Astrocyte (in vitro differentiated cells and primary cell): Measurements from ENCODE around the gene DPYSL3. TPM values are rescaled to one million over a fixed set of nuclear protein-coding genes. Genes with fewer than 3 reads are reported as not detected.

Source experiments
- DNase-seq: peaks from one replicate; pipeline ENCODE4 v3.0.0-alpha.2; 2010; ENCODE audit warnings: low read depth
- FAIRE-seq: peaks from 2 replicates; lab custom pipeline; 2011; peaks lifted over from hg19 to GRCh38; lab: Jason Lieb, UNC
- H2AFZ ChIP-seq: 2 replicates; pipeline ENCODE4 v1.6.0; 2012; ENCODE audit warnings: low read depth, low read length, inconsistent platforms
- H3K27ac ChIP-seq: 2 replicates; pipeline ENCODE4 v1.5.1; 2011; ENCODE audit warnings: low read depth, low read length, inconsistent platforms
- H3K27me3 ChIP-seq: 2 replicates; pipeline ENCODE4 v1.6.0; 2011; ENCODE audit warnings: low read length, inconsistent platforms; ENCODE audit not compliant: insufficient read depth
- H3K36me3 ChIP-seq: 2 replicates; pipeline ENCODE4 v1.5.1; 2011; ENCODE audit warnings: low read length, inconsistent platforms; ENCODE audit not compliant: insufficient read depth
- H3K4me1 ChIP-seq: 2 replicates; pipeline ENCODE4 v1.5.1; 2011; ENCODE audit warnings: low read length, inconsistent platforms; ENCODE audit not compliant: insufficient read depth
- H3K4me2 ChIP-seq: 2 replicates; pipeline ENCODE4 v1.6.0; 2012; ENCODE audit warnings: low read length, inconsistent platforms
- H3K4me3 ChIP-seq: 2 replicates; pipeline ENCODE4 v1.5.1; 2011; ENCODE audit warnings: low read depth, mild to moderate bottlenecking, low read length, inconsistent platforms; ENCODE audit not compliant: insufficient read depth
- H3K79me2 ChIP-seq: 2 replicates; pipeline ENCODE4 v1.6.0; 2012; ENCODE audit warnings: mild to moderate bottlenecking, low read length, inconsistent platforms; ENCODE audit not compliant: insufficient read depth
- H3K9ac ChIP-seq: 2 replicates; pipeline ENCODE4 v1.6.0; 2012; ENCODE audit warnings: mild to moderate bottlenecking, low read length, inconsistent platforms
- H3K9me3 ChIP-seq: 2 replicates; pipeline ENCODE4 v1.5.1; 2012; ENCODE audit warnings: low read depth, mild to moderate bottlenecking, low read length, inconsistent platforms; ENCODE audit not compliant: insufficient read depth
- H4K20me1 ChIP-seq: 2 replicates; pipeline ENCODE4 v1.6.0; 2012; ENCODE audit warnings: low read length, inconsistent platforms; ENCODE audit not compliant: insufficient read depth
- H3K27ac Mint-ChIP-seq: one replicate; pipeline ENCODE4 v1.8.0; 2021; ENCODE audit warnings: mild to moderate bottlenecking, mixed read lengths; ENCODE audit not compliant: unreplicated experiment
- H3K27me3 Mint-ChIP-seq: one replicate; pipeline ENCODE4 v1.8.0; 2021; ENCODE audit warnings: low read depth, mixed read lengths; ENCODE audit not compliant: unreplicated experiment
- H3K36me3 Mint-ChIP-seq: one replicate; pipeline ENCODE4 v1.8.0; 2021; ENCODE audit warnings: low read depth, mixed read lengths; ENCODE audit not compliant: unreplicated experiment
- H3K4me1 Mint-ChIP-seq: one replicate; pipeline ENCODE4 v1.8.0; 2021; ENCODE audit warnings: low read depth, mixed read lengths; ENCODE audit not compliant: unreplicated experiment
- H3K4me3 Mint-ChIP-seq: one replicate; pipeline ENCODE4 v1.8.0; 2021; ENCODE audit warnings: mild to moderate bottlenecking, moderate library complexity, mixed read lengths; ENCODE audit not compliant: unreplicated experiment
- H3K9me3 Mint-ChIP-seq: one replicate; pipeline ENCODE4 v1.8.0; 2021; ENCODE audit warnings: mild to moderate bottlenecking, mixed read lengths; ENCODE audit not compliant: unreplicated experiment
- EZH2 ChIP-seq: IDR thresholded peaks from 2 replicates; pipeline ENCODE4 v1.6.1; 2012; ENCODE audit warnings: mild to moderate bottlenecking, low read length, inconsistent platforms; ENCODE audit not compliant: insufficient read depth
- total RNA-seq: library from RNA; stranded (reverse); gene quantifications from 2 replicates; pipeline ENCODE4 v1.2.1, GENCODE V29; 2021
- TF ChIP-seq, protein P1 (sequence below): IDR thresholded peaks from 2 replicates; pipeline ENCODE4 v1.5.1; 2011; ENCODE audit warnings: low read depth, mild to moderate bottlenecking, inconsistent platforms, low read length, moderate library complexity; ENCODE audit not compliant: insufficient read depth

Gene DPYSL3
- total RNA-seq, 1 donor from 2014 or later, result 197 TPM

DNA sequence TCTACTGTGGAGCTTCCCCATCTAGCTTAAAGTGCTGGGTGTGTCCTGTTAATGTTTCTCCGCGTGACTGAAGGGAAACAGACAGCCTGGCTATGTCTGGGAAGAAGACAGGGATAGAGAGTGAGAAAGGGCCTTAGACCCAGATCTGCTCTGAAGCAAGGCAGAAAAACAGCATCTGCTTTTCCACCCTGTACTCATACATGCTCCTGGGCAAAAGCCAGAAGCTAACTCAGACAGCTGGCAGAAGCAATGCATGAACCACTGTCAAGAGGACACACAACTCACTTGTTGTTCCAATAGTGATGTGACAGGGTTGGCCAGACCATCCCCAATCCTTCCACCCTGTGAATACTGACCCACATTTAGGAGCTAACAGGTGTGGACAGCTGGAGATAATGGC, 63.3 kb downstream of the DPYSL3 start:
- H3K4me1 ChIP-seq, result peaks cover 6% of the 10 kb centered on the region
- no peak overlapping the region for H3K27ac Mint-ChIP-seq
- H3K4me2 ChIP-seq, result no peak overlapping the region
- FAIRE-seq (no peak), DNase-seq (no peak)
- H3K4me1 Mint-ChIP-seq, result peaks cover 39% of the 10 kb centered on the region
- H3K27ac ChIP-seq, result no peak overlapping the region
- no peaks in the 10 kb centered on the region for H3K9me3 ChIP-seq
- H3K27me3 ChIP-seq, result no peaks in the 10 kb centered on the region
- peaks cover 96% of the 10 kb centered on the region for H4K20me1 ChIP-seq
- no peaks in the 10 kb centered on the region for H3K9me3 Mint-ChIP-seq
- peaks cover 100% of the 10 kb centered on the region for H3K79me2 ChIP-seq
- no peak overlapping the region for H3K9ac ChIP-seq
- peaks cover 16% of the 10 kb centered on the region for H3K36me3 Mint-ChIP-seq
- TF ChIP-seq EZH2, result no peak
- TF ChIP-seq, protein P1, sequence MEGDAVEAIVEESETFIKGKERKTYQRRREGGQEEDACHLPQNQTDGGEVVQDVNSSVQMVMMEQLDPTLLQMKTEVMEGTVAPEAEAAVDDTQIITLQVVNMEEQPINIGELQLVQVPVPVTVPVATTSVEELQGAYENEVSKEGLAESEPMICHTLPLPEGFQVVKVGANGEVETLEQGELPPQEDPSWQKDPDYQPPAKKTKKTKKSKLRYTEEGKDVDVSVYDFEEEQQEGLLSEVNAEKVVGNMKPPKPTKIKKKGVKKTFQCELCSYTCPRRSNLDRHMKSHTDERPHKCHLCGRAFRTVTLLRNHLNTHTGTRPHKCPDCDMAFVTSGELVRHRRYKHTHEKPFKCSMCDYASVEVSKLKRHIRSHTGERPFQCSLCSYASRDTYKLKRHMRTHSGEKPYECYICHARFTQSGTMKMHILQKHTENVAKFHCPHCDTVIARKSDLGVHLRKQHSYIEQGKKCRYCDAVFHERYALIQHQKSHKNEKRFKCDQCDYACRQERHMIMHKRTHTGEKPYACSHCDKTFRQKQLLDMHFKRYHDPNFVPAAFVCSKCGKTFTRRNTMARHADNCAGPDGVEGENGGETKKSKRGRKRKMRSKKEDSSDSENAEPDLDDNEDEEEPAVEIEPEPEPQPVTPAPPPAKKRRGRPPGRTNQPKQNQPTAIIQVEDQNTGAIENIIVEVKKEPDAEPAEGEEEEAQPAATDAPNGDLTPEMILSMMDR, result no peak
- no peak overlapping the region for H2AFZ ChIP-seq
- peaks cover 6% of the 10 kb centered on the region for H3K36me3 ChIP-seq
- no peak overlapping the region for H3K4me3 Mint-ChIP-seq
- H3K27me3 Mint-ChIP-seq, result no peaks in the 10 kb centered on the region
- H3K4me3 ChIP-seq, result no peak overlapping the region

DNA sequence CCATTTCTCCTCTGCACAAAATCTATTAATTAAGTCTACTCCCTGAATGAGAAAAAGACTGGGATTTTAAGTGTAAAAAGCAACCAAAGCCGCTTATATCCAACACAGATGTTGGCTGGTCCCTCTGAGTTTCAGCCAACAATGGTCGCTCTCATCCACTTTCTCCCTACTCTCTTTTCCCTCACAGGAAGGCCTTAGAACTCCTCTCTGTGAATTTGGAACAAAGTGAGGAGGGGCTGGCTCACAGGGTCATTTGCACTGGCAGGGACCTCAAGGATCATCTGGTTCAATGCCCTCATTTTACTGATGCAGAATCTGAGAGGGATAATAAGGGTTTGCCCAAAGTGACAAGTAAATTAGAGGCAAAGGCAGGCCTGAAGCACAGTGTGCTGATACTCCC, 64.0 kb downstream of the DPYSL3 start:
- H4K20me1 ChIP-seq, result peaks cover 97% of the 10 kb centered on the region
- no peak for FAIRE-seq
- peaks cover 37% of the 10 kb centered on the region for H3K4me1 Mint-ChIP-seq

DNA sequence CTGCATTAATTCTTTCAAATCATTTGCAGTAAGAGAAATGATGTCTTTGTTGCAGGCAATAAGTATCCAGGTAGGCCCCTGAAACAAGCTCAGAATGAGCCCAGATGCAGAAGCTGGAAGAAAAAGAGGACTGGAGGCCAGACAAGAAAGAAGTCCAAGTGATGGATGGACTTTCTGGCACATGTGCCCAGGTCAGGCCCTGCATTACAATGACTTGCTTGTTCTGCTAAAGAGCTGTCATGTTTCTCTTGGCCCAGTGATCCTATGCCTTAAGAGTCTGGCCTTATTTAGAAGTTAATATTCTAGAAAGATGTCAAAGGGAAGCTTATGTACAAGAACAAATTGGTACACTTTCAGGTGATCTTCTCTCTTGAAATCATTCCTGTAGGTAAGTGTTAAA, 64.8 kb downstream of the DPYSL3 start:
- Histone ChIP-seq H3K27ac (no peak overlapping the region), H3K36me3 (peaks cover 6% of the 10 kb centered on the region), H3K79me2 (peaks cover 99% of the 10 kb centered on the region), H2AFZ (no peak overlapping the region), H3K4me1 (peaks cover 6% of the 10 kb centered on the region), H3K9me3 (no peaks in the 10 kb centered on the region), H3K4me2 (no peak overlapping the region), H3K4me3 (no peak overlapping the region), H3K27me3 (no peaks in the 10 kb centered on the region), H4K20me1 (peaks cover 98% of the 10 kb centered on the region), H3K9ac (no peak overlapping the region)
- Mint-ChIP-seq H3K27ac (no peak overlapping the region), H3K27me3 (no peaks in the 10 kb centered on the region), H3K9me3 (no peaks in the 10 kb centered on the region), H3K36me3 (peaks cover 17% of the 10 kb centered on the region), H3K4me1 (peaks cover 35% of the 10 kb centered on the region), H3K4me3 (no peak overlapping the region)
- FAIRE-seq, result no peak
- no peak for DNase-seq
- no peak for TF ChIP-seq EZH2
- TF ChIP-seq, protein P1, result no peak

More for the DNA sequence above, 64.0 kb downstream of the DPYSL3 start:
- TF ChIP-seq EZH2, result no peak
- TF ChIP-seq, protein P1, result no peak
- Mint-ChIP-seq H3K27ac (no peak overlapping the region), H3K27me3 (no peaks in the 10 kb centered on the region), H3K36me3 (peaks cover 19% of the 10 kb centered on the region), H3K9me3 (no peaks in the 10 kb centered on the region), H3K4me3 (no peak overlapping the region)
- Histone ChIP-seq H3K4me2 (no peak overlapping the region), H3K27me3 (no peaks in the 10 kb centered on the region), H2AFZ (no peak overlapping the region), H3K9ac (no peak overlapping the region), H3K4me3 (no peak overlapping the region), H3K36me3 (peaks cover 6% of the 10 kb centered on the region), H3K79me2 (peaks cover 100% of the 10 kb centered on the region), H3K4me1 (peaks cover 6% of the 10 kb centered on the region), H3K9me3 (no peaks in the 10 kb centered on the region), H3K27ac (no peak overlapping the region)
- no peak for DNase-seq
